Kidney tubule cell (primary cell): Measurements from ENCODE around the gene NRSN2.
"Not testable (repeated sequence)": the region's sequence is repeated elsewhere in the genome, so short reads cannot be mapped to it uniquely, and the experiment has no call there.

ENCODE experiments used
- DNase-seq: peaks from one replicate; pipeline ENCODE4 v3.0.0-alpha.2; 2018; ENCODE audit warnings: low spot score

NRSN2 gene

GRCh38 chr20:325045-325888, 21.6 kb upstream of the NRSN2 start, which contains the start of gene SOX12:
Gene SOX12 (plus strand): TSS chr20:325552. CDS start chr20:325925, 373 bp downstream.
- peak; percentile 94 for DNase-seq

GRCh38 chr20:325889-326644, 20.8 kb upstream of the NRSN2 start:
- peak; percentile 57 for DNase-seq

- no peak for DNase-seq
Observed at GRCh38 chr20:326645-327185, 20.2 kb upstream of the NRSN2 start.

- peak; percentile 81 for DNase-seq
Observed at GRCh38 chr20:327186-328026, 19.5 kb upstream of the NRSN2 start.

- no peak for DNase-seq
Observed at GRCh38 chr20:328027-328974, 18.6 kb upstream of the NRSN2 start.

- no peak for DNase-seq
Observed at GRCh38 chr20:328975-329695, 17.8 kb upstream of the NRSN2 start.

- DNase-seq, result no peak
Observed at GRCh38 chr20:329851-330232, 17.1 kb upstream of the NRSN2 start.

- peak; percentile 71 for DNase-seq
Observed at GRCh38 chr20:330233-331149, 16.4 kb upstream of the NRSN2 start.

GRCh38 chr20:334578-334977, 12.3 kb upstream of the NRSN2 start:
- DNase-seq, result no peak

- not testable (repeated sequence) for DNase-seq
Observed at GRCh38 chr20:336040-336439, 10.9 kb upstream of the NRSN2 start.

- DNase-seq, result peak; percentile 96
Observed at GRCh38 chr20:341682-342081, 5.2 kb upstream of the NRSN2 start.

GRCh38 chr20:343107-343506, 3.8 kb upstream of the NRSN2 start:
- no peak for DNase-seq

- no peak for DNase-seq
Observed at GRCh38 chr20:346033-346639, 775 bp upstream of the NRSN2 start.

GRCh38 chr20:347317-347639, 367 bp downstream of the NRSN2 start:
- no peak for DNase-seq

GRCh38 chr20:347640-348484, 951 bp downstream of the NRSN2 start:
- peak; percentile 89 for DNase-seq

- no peak for DNase-seq
Observed at GRCh38 chr20:348972-349841, 2.3 kb downstream of the NRSN2 start.

- no peak for DNase-seq
Observed at GRCh38 chr20:353166-353565, 6.3 kb downstream of the NRSN2 start.
